DMS53 treated with DMSO at 0.1 percent for 48 hours (cell line): Measurements from ENCODE around the gene DYNLL2.
"Not testable (repeated sequence)": the region's sequence is repeated elsewhere in the genome, so short reads cannot be mapped to it uniquely, and the experiment has no call there.

ENCODE experiments used
- DNase-seq: peaks from one replicate; lab custom pipeline; 2025; ENCODE audit not compliant: unreplicated experiment; lab: John Stamatoyannopoulos, UW

The DYNLL2 gene

DNA sequence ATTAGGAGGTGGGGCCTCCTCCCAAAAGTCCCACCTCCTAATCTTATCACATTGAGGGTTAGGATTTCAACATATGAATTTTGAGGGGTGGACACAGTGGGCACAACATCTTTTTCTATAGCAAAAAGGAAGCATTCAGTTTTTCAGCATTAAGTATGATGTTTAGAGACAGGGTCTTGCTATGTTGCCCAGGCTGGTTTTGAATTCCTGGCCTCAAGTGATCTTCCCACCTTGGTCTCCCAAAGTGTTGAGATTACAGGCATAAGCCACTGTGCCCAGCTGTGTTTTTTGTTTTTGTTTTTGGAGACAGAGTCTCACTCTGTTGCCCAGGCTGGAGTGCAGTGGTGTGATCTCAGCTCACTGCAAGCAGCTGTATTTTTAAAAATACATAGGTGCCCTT is 18.7 kb downstream of the DYNLL2 start:
- not testable (repeated sequence) for DNase-seq

DNA sequence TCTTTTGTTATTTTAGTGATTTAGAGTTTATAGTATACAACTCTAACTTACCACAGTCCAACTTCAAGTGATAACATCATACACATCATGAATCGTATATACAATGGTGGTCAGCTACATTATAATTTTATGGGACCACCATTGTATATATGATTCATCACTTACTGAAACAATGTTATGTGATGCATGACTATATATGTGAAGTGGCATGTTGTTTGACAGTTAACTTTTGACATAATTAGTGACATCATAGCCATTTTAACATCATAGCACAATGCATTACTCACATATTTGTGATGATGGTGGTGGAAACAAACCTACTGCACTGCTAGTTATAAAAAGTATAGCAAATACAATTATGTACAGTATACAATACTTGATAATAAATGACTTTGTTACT is 21.9 kb downstream of the DYNLL2 start:
- no peak for DNase-seq

DNA sequence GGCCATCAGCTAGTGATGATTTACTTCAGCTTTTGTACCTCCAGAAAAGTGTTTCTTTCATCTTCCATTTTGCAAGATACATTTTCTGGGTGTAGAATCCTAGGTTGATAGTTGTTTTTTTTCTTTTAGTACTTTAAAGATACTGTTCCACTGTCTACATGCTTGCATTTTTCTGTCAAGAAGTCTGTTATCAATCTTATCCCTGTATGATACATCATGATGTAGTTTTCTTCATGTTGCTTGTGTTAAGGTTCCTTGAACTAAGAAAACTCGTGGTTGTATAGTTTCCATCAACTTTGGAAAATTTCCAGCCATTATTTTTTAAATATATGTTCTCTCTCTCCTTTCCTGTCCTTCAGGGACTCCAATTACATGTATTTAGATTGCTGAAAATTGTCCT is 24.1 kb downstream of the DYNLL2 start:
- no peak for DNase-seq

DNA sequence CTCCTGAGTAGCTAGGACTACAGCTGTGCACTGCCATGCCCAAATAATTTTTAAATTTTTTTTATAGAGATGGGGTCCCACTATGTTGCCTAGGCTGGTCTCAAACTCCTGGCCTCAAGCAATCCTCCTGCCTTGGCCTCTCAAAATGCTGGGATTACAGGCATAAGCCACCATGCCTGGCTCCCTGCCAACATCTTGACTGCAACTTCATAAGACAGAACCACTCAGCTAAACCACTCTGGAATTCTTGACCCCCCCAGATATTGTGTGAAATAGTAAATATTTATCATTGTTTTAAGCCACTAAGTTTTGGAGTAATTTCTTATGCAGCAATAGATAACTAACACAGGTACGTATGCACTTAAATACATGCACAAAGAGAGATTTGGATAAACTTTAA is 26.0 kb downstream of the DYNLL2 start:
- DNase-seq, result no peak

DNA sequence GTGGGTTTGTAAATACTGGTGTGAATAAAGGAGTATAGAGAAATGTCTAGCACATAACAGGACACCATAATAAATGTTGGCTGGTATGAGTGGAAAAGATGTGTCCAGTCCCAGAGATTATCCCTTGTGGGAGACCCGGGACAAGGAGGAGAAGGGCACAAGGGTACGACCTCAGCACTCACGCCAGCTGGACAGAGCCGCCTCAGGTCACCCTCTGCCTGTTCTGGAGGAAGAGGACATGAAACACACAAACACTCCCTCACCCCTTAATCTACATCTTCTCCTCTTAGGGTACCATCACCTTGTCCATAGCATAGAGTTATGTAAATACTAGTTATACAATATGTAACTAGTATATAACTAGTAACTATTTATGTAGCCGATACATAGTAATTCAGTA is 26.8 kb downstream of the DYNLL2 start:
- DNase-seq, result no peak

DNA sequence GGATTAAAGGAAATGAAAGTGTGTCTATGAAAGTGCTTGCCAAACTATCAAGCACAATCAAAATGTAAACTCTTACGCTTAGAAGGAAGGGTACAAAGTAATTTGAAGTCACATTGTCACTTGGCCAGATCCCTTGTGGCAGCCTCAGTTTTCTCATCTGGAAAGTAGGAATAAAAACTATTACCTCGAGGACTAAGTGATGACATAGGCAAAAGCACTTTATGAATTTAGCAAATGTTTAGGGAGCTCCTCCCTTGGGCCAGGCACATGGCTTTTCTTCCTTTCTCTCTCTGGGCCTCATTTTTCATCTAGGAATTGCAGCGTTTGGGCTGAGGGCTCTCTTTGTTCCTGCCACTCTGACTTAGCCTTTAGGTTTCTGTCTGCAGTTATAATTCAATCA is 28.5 kb downstream of the DYNLL2 start:
- no peak for DNase-seq

DNA sequence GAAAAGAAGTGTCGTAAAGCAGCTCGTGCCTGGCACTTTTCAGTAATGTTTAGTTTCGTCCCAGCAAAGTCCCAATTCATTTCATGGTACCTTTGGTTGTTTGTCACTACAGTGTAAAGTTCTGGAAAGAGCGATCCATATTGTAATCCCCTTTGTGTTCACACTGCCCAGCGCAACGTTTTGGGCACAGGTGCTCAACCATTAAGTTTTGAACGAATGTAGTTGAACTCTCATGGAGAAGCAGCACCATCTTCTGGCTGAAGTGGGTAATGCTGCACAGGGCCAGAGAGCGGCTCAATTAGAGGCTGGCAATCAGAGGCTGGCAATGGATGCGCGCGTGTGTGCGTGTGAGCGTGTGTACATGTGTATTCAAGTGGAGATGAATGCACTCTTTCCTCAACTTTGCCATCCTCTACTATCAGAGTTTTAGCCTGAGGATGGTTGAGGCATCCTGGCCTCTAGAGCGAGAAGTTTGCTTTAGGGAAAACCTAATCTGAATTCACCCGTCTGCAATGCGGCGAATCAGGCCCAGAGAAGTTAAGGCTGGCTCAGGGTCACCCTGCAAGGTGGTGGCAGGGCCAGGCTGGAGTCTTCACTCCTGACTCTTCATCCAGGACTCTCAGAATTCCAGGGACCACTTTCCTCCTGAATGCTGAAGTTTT is 29.9 kb downstream of the DYNLL2 start:
- DNase-seq, result peak; percentile 35

DNA sequence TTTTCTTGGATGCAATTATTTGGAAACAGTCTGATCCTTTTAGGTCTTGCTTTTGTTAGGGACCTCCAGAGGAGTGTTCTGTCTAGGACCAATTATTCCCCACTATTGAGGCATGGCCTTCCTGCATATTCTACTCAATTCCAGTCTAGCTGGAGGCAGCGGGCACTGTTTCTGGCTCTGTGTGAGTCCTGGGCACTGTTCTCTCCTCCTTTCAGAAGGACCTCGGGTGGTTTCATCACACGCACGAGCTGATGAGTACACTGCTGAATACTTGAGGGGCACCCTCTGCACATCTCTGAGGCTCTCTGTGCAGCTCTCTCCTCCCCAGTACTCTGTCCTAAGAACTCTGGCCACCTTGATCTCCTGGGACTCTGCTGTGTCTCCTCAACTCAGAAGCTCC is 30.7 kb downstream of the DYNLL2 start:
- DNase-seq, result no peak

DNA sequence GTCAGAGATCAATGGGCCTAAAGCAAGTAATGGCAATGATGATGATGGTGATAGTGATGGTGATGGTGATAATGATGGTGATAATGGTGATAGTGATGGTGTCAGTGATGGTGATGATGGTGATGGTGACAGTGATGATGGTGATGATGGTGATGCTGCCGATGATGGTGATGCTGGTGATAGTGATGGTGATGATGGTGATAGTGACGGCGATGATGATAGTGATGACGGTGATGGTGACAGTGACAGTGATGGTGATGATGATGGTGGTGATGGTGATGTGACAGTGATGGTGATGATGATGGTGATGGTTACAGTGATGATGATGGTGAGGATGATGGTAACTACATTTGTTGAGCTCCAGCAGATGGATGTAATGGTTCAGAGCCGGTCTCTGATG is 34.2 kb downstream of the DYNLL2 start:
- no peak for DNase-seq

DNA sequence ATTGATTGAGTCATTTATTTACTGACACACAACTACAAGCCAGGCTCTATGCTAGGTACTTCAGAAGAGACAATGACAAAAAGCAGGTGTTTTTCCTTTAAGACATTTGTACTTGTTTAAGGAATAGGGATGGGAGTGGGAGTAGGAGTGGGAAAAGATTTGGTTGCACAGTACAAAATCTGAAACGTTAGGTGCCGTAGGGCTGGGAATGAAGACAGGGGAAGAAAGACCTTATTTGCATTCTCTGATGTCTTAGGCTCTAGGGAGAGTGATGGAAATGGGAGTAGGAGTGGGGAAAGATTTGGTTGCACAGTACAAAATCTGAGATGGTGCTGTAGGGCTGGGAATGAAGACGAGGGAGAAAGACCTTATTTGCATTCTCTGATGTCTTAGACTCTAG is 36.3 kb downstream of the DYNLL2 start:
- DNase-seq, result no peak

DNA sequence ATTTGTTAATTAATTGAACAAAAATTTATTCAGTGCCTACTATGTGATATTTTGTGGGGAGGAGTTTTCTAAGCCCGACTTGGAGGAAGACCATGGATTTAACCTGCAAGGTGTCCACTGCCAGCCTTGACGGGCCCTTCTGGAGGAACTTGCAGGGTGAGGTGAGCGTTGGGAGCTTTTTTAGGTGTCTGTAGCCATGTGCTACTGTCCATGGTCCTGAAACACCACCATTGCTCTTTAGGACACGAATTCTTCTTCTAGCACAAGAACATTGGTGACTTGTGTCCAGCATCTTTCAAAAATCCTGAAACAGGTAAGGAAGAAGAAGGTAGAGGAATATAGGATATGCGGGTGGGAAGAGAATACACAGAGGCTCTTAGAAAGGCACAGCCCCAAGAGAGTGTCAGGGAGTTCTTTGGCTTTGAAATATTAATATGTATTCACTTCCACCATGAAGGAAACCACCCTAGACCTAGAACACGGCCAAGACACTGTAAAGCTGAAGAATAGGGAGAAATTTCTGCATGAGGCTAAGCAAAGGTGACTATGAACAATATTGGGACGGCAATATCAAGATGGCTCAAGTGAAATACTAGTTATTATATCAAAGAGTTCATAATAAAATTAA is 37.1 kb downstream of the DYNLL2 start:
- no peak for DNase-seq

DNA sequence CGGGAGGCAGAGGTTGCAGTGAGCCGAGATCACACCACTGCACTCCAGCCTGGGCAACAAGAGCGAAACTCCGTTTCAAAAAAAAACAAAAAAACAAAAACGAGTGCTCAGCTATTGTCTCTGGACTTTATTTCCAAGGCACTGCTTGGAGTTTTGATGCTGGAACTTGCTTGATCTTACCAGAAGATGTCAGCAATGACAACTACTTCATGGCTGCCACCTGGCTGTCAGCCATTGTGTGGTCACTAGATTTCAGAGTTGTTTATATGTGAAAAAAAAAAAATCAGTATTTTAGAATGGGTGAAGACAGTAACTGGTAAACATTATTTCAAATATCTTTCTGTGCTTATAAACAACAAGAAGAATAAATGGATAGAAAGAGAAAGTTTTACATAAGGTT is 38.7 kb downstream of the DYNLL2 start:
- peak; percentile 33 for DNase-seq

DNA sequence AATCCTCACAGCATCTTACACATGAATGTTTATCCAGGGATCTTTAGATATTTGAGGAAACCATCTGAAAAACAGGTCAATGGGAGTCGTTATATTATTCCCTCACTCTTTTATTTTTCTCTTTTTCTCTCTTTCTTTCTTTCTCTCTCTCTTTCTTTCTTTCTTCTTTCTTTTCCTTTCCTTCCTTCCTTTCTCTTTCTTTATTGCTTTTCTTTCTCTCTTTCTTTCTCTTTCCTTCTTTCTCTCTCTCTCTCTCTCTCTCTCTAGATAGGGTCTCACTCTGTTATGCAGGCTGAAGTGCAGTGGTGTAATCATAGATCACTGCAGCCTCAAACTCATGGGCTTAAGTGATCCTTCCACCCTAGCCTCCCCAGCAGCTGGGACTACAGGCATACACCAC is 44.6 kb downstream of the DYNLL2 start:
- DNase-seq, result no peak

DNA sequence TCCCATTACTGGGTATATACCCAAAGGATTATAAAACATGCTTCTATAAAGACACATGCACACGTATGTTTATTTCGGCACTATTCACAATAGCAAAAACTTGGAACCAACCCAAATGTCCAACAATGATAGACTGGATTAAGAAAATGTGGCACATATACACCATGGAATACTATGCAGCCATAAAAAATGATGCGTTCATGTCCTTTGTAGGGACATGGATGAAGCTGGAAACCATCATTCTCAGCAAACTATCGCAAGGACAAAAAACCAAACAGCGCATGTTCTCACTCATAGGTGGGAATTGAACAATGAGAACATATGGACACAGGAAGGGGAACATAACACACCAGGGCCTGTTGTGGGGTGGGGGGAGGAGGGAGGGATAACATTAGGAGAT is 49.5 kb downstream of the DYNLL2 start:
- not testable (repeated sequence) for DNase-seq

DNA sequence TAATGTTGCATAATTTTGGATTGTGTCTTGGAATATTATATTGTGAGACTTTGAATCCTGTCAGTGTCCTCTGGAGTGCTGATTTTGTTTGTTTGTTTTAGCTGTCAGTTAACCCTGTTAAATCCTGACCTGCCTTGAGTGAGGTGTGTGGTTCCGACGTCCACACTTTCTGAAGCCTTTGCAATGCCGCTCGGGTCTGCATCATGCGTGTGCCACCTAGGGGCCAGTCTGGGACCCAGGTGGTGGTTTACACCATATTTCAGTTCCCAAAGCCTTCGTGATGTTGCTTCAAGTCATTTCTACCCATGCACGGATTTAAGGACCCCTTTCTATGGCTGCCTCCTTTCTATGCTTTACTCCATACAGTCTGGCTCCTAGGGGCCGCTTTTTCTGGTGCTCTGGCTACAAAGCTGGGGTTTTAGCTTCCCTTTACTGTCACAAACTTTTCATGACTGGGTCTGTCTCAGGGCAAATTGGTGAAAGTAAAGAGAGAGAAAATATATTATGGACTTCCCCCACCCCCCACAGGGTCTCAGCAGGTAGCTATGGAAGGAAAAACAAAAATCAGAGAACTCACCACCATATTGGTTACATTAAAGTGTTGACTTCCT is 53.6 kb downstream of the DYNLL2 start:
- DNase-seq, result no peak

DNA sequence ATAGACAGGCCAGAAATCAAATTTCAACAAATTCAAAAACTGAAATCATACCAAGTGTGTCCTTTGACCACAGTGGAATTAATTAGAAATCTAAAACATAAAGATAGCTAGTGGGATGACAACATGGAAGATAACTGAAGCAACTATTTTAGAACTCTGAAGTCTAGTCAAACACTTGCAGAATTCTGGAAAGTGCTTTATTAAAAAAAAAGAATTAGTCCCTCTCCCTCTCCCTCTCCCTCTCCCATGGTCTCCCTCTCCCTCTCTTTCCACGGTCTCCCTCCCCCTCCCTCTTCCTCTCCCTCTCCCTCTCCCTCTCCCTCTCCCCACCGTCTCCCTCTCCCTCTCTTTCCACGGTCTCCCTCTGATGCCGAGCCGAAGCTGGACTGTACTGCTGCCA is 58.3 kb downstream of the DYNLL2 start:
- DNase-seq, result no peak

DNA sequence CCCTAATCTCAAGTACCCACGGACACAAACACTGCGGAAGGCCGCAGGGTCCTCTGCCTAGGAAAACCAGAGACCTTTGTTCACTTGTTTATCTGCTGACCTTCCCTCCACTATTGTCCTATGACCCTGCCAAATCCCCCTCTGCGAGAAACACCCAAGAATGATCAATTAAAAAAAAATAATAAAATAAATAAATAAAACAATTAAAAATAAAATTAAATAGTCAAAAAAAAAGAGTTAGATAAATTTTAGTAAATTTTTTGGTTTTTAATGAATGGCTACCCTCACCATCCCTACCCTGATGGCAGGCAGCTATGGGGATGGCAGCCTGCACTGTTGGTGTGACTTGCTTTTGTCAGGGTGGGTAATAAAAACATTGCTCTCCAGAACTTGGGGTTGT is 60.1 kb downstream of the DYNLL2 start:
- not testable (repeated sequence) for DNase-seq

DNA sequence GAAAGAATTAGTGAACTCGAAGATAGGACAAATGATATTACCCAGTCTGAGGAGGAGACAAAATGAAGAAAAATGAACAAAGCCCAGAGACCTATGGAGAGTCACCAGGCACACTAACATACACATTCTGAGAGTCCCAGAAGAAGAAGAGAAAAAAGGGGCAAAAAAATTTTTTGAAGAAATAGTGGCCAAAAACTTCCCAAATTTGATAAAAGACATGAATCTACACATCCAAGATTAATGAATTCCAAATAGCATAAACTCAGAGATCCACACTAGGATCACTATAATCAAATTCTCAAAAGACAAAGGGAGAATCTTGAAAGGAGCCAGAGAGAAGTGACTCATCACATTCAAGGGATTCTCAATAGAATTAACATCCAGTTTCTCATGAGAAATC is 61.6 kb downstream of the DYNLL2 start:
- DNase-seq, result no peak
